ENCODE data around the gene TCF4.

The TCF4 gene

DNA sequence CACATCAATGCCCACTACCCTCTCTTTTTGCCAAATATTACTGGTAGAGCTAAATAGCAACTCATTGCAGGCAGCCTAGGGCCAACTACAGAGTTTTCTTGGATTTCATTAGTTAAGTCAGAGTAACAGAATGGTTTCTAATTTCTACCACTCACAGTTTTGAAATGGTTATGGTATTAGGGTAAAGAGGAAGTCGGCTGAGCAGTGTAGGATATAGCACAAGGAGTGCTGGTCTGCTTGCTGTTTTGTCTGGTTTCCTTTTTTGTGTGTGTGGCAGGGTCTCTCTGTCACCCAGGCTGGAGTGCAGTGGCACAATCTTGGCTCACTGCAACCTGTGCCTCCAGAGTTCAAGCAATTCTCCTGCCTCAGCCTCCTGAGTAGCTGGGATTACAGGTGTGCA is 339.5 kb downstream of the TCF4 start:
- DNase-seq: no peak

DNA sequence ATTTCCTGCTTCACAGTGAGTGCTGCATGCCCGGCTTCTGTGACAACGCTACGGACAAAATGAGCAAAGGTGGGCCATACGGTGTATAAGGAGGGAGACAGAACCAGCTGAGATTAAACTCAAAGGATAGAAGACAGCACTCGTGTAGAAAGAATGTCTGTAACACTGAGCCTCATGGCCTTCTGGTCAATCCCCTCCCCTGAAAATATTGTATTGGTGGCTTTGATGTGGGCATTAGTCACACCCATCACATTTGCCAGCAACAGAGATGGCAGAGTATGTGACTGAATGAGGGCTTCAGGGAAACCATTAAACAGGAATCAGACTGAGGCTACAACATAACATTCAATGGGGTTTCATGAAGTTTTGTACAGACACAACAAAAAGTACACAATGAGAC is 341.0 kb downstream of the TCF4 start:
- no peak for DNase-seq

DNA sequence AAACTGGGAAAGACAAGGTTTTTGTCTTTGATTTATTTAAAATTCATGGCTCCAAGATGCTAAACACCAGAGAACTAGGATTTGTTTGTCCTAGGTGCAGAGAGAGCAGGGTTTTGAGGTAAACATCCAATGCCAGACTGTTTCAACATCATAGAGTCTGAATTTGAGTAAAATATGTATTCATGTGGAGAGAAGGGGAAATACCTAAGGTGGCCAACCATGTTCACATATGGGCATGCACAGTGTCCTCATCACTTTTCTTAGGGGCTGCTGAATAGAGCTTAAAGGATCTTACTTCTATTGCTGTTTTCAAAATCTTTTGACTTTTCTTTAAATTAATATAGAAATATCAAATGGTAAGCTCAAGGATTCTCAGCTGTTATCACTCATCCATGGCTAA is 341.7 kb downstream of the TCF4 start:
- no peak for DNase-seq

DNA sequence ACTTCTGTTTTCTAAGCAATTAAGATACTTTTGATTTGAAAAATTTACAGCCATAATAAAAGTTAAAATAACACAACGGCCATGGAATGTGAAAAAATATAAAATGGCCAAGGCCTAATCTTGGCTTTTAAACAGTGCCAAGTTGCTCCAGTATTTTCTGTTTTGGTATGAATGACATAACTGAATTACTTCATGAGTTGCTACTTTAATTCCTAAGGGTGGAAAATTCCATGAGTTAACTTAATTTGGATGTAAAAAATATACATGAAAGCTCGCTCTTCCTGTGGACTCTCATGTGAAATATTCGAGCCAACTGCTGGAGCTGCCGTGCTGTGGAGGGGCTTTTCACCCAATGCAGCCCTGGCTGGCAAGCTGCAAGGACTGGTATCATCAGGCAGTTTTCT is 342.8 kb downstream of the TCF4 start:
- no peak for DNase-seq

DNA sequence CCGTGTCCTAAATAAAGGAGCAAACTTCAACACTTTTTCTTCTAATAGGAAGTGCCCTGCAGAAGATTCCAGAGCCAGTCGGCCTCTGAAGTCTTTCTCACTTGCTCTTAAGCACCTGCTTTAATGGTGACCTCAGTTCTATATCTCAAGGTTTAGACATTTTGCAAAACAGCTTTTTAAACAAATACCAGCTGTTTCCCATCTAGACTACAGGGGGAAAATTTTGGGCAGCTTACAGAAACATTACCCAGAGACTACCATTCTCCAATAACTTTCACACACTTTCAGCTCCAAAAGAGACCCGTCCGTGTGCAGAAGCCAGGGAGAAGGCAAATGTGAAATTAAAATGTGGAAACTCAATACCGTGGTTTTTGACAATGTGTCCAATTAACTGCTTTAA is 343.4 kb downstream of the TCF4 start:
- DNase-seq: no peak

DNA sequence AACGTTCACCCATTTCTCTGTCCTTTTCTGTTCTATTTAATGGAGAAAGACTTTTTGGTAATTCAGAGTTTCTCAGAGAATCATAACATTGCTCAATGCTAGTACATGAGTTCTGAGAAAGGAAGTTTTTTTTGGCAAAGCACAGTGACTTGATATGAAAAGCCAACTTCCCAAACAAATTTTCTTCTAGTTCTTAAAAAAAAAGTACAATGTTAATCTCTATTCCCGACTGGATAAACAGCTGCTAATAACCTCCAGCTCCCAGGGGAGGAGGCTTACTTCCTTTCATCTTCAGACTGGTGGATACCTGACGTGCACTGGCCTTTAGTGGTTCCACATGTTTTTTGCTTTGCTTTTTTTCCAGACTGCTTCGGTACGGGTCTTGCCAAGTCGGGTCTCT is 344.1 kb downstream of the TCF4 start:
- no peak for DNase-seq

DNA sequence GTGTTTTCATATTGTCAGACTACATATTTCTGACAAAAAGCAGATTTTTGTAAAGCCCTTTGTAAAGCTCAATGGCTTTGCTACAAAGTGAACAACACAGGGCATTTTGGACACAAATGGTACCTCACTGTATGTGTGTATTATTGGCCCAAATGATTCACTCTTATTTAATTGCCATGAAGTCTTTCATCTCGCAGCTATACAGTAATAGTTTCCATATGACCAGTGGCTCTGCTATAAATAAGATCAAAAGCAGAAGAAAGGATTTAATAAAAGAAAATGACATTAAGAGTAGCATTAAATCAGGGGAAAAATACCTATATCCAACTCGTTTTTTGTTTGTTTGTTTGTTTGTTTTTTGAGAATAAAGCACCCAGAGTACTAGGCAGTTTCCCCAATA is 344.7 kb downstream of the TCF4 start:
- DNase-seq: no peak

DNA sequence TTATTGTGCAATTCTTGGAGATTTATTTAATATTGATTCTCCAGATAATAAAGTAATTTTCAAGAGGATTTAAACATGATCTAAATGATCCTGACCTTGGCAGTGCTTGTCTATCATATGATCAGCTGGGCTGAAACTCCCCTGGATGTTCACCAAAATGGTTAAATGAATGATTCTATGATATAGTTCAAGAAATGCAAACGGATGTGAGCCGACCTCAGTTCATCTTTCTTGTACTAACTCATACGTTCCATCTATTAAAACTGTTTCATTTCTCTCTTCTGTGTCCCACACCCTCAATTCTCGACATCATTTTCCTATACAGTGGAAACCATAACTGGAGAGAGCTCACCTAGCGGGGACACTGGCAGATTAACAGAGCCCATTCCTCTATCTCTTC is 347.0 kb downstream of the TCF4 start:
- DNase-seq: no peak

DNA sequence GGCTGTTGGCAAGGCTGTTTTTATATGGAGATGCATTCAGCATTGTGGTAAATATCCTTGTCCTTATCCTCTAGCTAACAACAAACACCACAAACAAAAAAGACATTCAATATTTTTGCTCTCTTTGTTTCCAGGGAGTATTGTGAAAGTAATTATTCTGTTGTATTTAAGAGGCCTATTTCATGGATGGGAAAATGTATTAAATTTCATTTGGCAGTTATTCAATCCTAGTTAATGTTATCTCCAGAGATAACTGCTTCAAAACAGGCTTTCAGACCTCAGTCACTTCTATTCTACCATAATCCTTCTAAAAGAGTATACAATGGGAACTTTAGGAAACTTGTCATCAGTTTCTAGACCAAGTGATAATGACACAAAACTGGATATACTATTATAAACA is 348.3 kb downstream of the TCF4 start:
- DNase-seq: no peak

DNA sequence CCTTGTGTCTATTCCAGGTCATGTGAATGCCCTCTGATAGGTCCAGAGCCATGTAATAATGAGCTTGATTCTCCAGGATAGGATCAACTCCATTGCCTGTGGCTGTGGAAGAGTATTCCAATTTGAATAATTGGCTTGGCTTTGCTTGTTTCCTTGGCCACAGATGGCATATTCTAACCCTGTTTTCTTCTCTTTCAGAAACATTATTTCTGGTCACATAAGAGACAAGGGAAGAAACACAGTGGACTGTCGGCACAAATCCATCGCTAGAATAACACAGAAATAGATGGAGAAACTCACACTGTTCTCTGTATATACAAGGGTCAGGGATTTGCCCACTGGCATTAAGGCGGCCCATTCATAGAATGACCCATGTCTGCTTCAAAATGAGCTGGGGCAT is 350.3 kb downstream of the TCF4 start:
- no peak for DNase-seq

DNA sequence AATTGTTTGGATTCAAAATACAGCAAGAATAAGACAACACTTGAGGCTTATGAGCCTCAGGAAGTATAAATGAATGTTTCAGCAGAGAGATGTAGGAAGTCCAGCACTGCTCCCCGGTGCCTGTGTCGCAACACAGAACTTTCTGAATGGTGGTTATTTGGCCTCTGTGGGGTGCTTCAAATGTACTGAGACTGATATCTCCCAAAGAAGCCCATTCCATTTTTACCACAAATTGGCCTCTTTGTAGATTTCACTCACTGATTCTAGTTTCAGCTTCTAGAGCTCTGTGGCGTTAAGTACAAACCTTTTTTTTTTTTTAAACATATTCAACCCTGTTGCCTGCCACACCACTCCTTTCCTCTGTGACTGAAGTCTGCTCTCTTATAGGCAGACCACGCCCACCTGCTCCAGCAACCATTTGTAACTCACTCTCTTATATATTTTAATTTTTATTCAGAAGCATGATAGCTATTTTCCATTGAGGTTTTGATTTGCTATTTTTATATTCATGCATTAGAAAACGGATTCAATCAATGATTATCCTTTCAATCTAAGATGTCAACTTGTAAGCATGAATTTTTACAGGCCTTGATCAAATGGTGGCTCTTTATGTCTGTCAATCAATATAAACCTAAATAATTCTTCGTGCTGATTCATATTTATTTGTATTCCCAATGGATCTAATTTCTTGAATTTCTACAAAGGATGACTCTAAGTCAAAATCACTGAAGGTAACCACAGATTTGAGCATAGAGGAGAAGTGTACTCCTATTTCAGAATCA is 351.7 kb downstream of the TCF4 start:
- no peak for DNase-seq

DNA sequence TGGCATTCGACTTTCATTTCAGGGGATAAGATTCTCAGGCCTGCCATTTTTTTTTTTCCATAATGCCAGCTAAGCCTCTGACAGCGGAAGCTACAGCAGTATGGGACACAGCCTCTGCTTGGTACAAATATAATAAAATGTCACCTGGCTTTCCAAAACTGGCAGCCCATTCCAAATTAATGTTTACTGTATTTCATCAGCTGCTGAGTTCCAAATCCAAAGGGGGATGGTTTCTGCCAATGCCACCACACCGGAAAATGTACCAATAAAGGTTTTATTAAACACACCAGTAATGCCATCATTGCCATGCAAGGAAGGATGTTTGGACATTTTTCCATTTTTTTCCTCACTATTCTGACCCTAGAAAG is 352.9 kb downstream of the TCF4 start:
- no peak for DNase-seq

DNA sequence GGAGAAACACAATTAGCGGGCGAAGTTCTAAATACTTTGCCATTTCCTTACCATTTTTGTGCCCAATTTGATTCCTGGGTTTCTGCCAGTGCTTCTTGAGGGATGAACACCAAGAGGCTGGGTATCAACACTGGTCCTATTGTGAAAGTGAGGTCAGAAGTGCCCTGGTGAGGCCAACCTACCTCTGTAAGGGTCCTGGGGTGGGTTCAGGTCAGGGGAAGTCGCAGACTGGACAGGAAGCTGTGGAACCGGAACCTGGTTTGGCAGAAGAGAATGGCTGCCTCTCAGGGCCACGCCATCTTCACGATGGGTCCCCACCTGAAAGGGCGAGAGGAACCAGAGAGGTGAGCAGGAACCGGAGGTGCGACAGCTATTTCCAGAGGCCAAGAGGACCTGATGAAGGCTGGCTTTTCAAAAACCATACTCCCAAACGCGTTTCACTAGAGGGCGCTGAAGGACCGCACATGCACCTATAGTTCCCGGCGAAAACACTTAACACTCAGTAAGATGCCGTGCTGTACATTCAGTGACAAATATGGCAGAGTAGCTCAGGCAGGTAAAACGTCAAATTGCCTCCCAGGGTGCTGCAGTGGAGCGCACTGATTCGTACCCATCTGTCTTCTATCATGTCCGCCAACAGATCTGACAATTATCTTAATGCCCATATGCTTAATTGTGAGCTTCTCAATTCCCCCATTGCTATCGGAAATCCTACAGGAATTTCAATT is 353.5 kb downstream of the TCF4 start:
- DNase-seq: peak; percentile 39

DNA sequence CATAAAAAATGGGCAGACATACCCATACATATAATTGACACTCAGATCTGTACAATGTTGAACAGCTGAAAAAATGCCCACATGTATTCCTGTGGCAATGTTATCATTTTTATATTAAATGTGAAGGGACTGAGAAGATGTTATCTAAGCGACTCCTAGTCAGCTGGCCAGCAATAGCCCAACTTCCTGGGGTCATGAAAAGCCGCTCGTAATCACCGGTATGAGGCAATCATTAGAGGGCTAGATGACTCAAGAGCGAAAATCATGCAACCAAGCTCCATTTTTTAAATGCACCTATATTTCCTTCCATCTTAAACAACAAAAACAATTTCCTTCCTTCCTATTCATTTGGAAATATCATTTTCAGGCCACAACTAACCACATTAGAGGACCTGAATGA is 354.1 kb downstream of the TCF4 start:
- DNase-seq: no peak

DNA sequence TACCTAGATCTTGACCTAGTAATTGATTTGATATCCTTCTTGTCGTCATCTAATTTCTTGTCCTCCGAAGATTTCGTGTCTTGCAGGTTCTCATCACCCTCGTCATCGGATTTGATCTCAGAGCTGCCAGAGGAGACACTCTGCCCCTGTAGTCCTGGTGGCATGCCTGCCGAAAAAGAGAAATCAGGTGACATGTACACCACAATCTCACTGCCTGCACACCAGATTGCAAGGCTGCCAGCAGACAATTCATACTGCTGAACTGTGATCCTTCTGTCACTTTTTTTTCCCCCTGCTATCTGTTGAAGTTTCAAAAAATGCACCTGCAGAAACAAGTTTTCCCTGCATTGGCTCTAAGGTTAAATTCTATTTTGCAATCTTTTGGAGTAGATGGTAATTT is 355.5 kb downstream of the TCF4 start:
- no peak for DNase-seq

DNA sequence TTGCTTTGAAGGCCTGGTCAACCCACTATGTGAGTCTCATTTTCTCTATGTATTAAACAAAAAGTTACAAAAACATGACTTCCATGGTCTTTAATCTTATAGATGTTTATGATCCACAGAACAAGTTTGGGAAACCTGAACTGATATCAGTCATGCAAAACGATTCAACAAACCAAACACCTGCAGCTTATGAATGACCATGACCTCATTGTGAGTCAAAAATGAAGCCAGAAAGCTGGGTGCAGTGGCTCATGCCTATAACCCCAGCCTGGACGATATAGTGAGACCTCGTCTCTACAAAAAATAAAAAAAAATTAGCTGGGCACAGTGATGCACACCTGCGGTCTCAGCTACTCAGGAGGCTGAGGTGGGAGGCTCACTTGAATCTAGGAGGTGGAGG is 358.3 kb downstream of the TCF4 start:
- no peak for DNase-seq

DNA sequence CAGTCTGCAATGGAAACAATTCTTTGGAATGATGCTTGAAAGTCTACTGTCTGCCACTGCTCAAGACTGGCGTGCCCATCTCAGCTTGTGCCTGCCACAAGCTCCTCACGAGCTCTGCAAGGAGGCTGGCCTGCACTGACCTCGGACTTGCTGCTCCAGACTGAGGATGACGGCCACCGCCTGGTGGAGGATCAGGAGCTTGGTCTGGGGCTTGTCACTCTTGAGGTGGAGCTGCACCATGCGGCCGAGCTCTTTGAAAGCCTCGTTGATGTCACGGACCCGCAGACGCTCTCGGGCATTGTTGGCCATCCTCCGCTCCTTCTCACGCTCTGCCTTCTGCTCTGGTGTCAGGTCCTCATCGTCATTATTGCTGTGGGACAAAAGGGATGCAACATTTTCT is 359.3 kb downstream of the TCF4 start:
- no peak for DNase-seq

DNA sequence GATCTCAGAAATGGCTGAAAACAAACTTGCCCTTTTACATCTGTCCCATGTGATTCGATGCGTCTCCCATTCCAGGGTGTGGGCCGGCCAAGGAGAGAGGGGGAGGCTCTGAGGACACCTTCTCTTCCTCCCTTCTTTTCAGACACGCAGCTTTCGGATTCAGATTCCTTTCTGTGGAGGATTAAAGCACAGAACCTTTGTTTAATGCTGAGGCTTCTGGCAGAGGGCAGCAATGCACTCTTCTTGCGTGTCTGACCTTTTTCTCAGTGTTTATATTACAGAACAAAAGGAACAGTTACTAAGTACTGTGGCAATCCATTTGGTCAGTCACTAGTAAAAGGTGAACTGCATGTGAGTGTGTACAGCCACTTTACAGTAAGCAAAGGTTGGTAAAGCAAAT is 359.8 kb downstream of the TCF4 start:
- DNase-seq: no peak

DNA sequence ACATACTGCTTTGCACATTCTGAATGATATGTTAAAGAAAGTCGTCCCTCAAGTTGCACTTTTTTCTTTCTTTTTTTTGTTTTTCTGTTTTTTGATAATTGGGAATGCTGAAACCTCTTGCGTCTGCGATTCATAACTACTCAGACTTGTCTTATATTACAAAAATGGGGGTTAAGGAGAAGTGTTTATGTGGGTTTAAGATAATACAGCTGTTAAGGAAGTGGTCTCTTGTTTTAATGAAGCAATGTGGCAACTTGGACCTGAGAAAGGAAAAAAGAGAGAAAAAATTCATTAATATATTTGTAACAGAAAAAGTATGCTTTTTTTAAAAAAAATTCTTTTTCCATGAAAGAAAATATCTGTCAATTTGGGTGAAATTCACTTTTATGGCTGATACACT is 360.2 kb downstream of the TCF4 start:
- no peak for DNase-seq

DNA sequence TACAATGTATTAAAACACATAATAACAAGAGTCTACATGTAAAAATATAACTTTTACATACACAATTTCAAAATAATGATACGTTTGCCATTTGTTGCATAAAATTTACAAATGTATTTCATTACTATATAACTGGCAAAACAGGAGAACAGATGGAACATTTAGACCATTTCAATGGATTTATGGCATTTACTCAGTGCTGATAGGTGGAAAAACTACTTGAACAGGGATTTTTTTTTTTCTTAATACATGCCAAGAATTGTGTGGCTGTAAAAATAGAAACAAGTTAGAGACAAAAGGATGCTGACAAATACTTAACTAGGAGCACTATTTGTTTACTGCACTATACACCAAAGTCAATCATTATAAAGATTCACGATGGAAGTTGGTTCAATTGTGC is 361.9 kb downstream of the TCF4 start:
- DNase-seq: no peak

DNA sequence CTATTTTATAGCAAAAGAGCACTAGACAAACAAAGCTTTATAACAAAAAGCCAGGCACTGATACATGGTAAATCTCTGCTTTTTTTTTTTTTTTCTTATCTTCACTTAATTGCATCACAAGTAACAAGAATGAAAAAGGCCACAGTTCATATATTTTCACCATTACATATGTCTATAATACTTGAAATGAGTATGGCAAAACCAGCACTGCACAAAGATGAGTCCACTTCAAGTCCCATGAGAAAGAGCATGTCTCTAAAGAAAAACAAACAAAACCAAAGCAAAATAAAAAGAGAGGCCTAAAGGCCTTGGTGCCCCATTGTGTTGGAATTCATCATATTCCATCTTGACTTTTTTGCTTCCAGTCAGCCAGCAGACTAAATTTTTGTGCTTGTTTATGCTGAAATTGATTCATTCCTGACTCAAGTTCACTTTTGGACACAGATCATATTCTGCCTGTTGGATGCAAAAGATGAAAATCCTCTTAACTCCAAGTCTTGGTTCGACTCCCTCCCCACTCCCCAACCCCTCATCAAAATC is 363.8 kb downstream of the TCF4 start:
- DNase-seq: no peak

DNA sequence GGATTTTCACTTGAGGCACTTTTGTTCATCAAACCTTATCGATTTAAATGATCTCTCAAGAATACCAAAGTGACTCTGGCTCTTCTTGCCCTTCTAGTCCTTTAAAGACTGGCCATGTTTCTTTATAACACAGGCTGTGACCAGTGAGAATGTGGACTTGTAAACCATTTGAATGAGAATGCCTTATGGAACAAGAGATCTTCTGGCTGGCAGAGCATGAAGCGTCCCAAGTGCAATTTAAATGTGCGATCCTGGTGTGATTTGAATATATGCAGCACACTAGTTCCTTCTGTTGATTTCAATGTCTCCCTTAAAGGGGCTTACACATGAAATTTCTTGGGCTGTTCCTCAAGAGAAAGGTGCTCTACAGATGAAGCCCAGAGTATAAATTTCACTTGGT is 366.4 kb downstream of the TCF4 start:
- DNase-seq: no peak

DNA sequence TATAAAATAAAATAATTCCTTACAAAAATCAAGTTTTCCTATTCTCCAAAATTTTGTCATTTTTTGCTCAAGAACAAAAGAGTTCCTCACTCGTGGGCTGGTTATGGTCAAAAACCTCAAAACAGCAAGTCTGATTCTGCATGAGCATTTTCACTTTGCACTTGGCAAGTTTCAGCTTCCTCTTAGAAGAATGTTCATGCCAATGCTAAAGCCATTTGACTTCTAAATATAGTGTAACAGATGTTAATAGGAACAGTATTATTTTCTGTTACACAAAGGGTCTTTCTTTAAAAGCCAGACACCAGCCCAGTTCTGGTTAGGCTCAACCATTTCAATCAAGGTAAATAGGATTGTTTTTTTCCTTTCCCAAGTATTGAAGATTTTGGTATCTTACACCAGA is 367.5 kb downstream of the TCF4 start:
- DNase-seq: no peak

DNA sequence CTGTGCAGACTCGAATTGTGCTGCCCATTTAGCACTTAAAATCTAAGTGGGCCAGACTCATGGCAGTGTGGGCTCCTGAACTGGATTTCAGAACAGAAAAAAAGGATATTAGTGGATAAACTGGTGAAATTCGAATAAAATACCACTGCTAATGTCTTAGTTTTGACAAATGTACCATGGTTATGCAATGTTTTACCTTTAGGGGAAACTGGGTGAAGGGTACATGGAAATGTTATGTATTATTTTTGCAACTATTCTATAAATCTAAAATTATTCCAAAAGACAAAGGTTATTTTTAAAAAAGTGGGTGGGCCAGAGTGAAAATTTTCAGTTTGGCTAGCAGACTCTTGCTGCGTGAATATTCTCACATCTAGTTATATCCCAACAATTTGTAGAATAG is 368.2 kb downstream of the TCF4 start:
- no peak for DNase-seq

DNA sequence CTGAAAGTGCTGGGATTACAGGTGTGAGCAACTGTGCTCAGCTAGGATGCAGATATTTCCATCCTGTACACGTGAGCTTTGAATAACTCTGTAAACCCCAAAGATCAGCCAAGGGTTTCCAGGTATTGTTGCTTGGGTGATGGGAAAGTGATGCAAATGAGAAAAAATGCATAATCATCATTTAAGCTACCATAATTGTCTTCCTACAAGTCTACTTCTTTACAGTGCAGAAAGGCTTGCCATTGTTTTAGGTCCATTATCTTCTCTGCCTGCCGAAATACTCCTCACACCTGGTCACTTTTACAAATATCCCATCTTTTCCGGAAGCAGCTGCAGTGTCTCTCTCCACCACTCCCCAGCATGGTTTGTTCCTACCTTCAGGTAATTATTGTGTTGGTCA is 368.9 kb downstream of the TCF4 start:
- no peak for DNase-seq
